HS-5 (cell line): ENCODE results near the gene MCHR1.

Source experiments
- DNase-seq: peaks from one replicate; pipeline ENCODE4 v3.0.0-alpha.2; 2012; ENCODE audit warnings: low read depth

Gene MCHR1, protein sequence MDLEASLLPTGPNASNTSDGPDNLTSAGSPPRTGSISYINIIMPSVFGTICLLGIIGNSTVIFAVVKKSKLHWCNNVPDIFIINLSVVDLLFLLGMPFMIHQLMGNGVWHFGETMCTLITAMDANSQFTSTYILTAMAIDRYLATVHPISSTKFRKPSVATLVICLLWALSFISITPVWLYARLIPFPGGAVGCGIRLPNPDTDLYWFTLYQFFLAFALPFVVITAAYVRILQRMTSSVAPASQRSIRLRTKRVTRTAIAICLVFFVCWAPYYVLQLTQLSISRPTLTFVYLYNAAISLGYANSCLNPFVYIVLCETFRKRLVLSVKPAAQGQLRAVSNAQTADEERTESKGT

DNA sequence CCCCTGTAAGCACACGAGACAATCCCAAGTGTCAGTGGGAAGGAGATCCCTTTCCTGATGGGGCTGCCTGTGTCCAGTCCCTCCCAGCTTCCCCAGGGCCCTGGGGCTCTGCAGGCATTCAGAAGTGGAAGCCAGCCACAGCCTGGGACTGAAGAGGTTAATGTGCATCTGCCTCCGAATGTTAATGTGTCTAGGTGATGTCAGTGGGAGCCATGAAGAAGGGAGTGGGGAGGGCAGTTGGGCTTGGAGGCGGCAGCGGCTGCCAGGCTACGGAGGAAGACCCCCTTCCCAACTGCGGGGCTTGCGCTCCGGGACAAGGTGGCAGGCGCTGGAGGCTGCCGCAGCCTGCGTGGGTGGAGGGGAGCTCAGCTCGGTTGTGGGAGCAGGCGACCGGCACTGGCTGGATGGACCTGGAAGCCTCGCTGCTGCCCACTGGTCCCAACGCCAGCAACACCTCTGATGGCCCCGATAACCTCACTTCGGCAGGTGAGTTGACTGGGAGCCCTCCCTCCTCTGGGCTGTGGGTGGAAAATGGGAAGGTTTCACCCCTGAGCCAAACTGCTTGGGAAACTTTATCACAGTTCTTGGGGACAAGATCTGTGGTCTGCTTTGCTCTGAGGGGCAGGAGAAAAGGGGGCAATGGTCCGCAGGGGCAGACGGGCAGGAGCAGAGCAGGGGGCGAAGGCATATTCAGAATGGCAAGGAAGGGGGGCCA is at the start of gene MCHR1:
MCHR1 (plus strand) TSS at position 236 of the 715 bp plus-strand sequence; CDS start at position 405, 169 bp downstream.
- no peak for DNase-seq

DNA sequence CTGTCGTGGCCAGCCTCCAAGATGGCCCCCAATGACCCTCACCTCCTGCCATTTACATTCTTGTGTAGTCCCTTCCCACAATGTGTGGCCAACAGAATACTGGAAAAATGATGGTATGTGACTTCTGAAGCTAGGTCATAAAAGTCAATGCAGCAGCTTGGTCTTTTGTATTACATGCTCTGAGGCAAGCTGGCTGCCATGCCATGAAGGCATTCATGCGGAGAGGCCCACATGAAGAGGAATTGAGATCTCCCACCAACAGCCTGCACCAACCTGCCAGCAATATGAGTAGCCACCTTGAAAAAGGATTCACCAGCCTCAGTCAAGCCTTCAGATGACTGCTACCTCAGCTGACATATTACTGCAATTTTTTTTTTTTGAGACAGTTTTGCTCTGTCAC is 47.4 kb upstream of the MCHR1 start:
- no peak for DNase-seq

DNA sequence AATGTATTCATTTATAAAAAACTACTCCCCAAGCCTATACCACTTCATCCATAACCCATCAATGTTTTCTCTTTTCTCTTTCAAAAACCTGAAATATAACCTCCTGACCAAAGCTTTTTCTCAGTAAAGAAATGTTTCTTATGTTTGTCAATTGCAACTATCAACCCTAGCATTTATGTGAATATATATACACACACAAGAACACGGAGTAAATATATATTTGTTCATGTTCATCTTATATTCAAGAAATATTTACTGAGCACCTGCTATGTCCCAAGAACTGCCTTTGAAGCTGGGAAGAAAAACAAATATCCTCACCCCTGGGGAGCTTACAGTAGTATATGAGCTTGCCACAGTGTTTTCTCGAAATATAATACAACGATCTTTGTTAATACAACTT is 46.2 kb upstream of the MCHR1 start:
- no peak for DNase-seq

DNA sequence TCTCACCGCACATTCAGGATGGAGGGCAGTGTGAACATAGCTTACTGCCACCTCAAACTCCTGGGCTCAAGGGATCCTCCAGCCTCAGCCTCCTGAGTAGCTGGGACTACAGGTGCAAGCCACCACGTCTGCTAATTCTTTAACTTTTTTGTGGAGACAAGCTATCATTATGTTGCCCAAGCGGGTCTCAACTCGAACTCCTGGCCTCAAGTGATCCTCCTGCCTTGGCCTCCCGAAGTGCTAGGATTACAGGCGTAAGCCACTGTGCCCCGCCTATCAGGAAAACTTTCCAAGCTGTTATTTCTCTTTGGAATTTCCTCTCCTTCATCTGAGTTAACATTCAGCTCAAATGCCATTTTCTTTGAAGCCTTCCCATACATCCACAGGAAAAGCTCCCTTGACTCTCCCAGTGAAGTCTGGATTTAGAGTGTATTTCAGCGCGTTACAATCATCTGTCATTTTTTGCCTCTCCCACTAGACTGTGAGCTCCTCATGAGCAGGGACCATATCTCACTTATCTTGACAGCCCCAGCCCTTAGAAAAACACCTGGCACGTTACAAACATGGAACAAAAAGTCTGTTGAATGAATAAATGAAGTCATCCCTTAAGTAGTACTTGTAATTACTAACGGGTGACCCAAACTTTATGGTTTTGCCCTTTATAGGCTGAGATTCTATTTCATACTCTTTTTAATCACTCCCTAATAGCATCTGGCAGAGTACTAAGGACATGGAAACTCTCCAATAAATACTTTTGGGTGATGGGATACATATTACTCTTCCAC is 45.0 kb upstream of the MCHR1 start:
- no peak for DNase-seq

DNA sequence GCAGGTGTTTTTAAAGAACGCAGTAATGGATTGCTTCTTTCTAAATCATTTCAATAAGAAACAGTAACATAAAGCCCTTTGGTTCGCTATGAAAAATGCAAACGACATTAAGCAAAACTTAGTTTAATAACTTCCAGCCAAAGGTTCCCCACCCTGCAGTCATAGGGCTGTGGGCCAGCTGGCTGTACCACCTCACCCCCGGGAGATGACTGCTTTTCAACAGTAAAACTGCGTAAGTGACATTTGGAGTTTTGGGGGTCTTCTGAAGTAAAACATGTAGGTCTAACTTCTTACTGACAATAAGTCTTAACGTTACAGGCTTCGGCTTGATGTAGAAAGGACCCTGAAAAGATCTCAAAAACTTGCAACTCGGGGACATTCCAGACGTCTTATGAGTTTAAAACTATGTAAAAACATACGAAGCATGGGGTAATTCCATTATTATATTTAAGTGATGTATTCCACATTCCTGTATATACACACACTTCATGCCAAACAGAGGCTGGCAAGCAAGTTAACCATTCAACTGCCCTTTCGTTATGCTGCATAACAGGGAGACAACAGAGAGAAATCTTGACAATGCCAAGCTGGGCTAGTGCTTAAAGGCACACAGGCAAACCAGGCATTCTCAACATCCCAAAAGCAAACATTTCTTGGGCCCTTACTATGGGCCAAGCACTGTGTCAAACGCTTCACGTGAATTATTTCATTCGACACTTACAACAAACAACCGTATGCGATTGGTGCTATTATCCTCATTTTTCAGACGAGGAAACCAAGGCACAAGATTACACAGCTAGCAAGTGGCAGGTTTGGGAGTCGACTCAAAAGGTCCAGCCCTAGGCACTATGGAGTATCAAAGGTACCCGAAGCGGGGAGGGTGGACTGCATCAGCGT is 44.0 kb upstream of the MCHR1 start:
- no peak for DNase-seq

DNA sequence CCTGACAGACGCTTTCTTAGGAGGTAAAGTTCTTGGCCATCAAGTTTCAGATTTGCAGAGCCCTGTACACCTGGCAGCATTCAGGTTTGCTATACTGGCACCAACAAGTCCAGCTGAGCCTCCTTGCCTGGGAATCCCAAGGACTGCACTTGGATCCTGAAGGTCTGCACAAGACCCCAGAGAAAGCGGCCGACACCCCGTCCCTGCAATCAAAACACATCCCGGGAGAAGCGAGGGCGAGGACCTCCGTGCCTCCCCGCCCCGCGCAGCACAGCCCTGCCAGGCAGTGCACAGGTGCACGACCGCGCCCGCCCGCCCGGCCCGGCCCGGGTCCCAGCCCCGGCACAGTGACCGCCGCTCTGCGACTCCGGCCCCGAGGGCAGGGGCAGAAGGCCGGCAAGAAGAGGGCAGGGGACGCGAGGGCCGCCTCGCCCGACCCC is 43.3 kb upstream of the MCHR1 start:
- DNase-seq, result no peak

DNA sequence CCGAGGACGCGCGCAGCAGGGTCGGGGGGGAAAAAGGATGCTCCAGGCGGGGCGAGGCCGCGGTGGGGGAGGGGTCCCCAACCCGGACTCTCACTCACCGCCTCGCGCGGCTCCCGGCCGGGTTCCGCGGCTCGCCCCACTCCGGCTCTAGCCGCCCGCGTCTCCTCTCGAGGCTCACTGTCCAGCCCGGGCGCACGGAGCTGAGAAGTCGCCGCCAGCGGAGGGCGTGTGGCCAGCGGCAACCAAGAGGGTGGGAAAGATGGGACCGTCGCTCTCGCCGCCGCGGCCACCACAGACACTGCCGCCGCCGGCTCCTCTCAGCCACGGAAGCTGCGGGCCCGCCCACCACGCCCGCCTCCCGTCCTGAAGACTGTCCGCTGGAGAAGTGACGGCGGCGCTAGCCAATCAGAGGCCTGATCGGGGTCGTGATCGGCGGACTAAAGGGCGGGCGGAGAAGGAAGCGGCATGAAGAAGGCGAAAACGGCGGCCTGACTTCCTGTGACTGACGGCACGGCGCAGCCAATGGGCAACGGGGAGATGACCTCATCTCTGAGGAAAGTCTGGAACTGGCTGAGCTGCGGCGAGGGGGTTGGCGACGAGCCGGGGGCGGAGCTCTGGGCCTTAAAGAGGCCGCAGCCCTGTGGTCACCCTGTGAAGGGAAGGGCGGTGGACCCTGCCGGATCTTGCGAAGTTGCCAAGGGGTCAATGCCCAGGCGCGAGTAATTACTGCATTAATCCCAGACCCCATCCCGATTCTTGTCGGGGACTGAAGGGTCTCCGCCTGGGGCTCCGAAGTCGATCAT is 42.7 kb upstream of the MCHR1 start, which contains the start of gene MRTFA:
MRTFA (minus strand) TSS at position 340 of the 803 bp plus-strand sequence.
- DNase-seq, result peak; percentile 99

DNA sequence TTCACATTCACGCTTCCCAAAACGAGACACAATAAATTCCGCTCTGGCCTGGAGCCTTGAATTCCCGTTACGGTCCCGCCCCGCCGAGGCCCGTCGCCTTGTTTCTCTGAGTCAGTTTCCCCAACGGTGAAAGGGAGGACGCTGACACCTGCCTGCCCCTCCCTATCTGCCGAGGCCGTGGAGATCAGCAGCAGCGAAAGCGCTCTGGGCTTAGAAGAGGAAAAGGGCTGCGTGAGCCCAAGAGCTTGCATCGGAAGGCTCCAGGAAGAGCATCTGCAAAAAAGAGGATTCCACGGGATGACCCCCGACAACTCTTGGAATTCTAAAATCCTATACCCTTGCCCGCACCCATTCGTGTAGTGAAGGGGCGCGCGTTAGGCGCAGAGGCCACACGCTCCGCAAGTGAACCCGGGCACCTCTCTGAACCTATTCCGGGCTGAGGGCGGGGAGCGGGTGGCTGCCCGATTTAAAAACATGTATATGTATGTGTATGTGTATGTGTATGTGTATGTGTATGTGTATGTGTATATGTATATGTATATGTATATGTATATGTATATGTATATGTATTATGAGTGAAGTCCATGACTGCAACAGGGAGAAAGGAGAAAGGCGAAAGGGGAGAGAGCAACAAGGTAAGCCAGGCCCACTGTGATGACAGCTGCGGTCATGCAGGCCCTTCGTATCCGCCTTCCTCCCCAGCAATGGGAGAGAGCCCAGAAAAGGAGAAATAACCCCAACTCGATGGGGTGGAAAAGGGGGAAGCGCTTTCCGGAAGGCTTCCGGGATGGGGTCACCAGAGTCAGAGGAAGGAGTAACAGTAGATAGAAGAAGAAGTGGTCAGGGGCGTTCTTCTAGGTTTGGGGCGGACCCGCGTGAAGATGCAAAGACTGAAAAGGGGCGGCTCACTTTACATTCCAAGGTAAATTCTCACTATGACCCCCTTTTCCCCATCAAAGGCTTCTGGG is 41.8 kb upstream of the MCHR1 start:
- DNase-seq, result no peak

DNA sequence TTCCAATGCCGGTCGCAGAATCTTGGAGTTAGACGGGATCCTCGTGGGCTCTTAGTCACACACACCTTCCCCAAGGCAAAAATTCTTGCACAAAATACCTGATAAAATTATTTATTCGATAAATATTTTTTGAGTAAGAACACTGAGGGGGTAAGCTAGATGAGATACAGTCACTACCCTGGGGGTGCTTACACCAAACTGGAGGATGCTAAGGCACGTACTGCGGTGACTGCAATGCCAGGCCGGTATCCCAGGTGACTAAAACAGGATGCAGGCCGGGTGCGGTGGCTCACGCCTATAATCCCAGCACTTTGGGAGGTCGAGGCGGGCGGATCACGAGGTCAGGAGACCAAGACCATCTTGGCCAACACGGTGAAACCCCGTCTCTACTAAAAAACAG is 41.0 kb upstream of the MCHR1 start:
- DNase-seq, result no peak

DNA sequence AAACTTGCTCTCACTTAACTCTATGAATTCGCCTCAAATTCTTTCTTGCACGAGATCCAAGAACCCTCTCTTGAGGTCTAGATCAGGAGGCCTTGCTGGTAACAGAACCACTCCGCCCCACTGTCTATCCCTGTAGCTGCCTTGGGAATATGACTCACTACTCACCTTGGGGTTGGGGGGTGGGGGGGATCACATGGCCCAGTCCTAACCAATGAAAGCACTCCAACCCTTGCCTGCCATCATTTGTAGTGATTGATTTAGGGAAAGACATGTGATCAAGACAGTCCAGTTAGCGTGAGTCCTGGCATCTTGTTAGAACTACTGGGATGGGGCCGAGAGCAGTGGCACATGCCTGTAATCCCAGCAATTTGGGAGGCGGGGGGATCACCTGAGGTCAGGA is 38.0 kb upstream of the MCHR1 start:
- no peak for DNase-seq

DNA sequence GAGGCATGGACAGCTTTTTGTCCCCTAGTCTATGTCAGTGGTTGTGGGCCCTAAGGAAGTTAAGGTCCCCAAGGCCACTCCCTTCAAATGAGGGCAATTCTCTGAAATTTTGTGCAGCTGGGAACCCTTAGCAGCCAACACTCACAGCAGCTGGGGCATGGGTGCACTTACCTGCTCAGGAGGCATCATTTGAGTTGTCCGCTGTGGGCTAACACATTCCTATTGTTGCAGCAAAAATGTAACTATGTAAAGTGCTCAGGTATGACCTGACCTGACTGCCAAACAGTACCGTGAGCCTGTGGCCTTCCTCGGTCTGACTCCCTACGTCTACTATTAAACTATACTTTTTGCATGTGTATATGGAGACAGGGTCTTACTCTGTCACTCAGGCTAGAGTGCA is 37.0 kb upstream of the MCHR1 start:
- DNase-seq, result no peak

DNA sequence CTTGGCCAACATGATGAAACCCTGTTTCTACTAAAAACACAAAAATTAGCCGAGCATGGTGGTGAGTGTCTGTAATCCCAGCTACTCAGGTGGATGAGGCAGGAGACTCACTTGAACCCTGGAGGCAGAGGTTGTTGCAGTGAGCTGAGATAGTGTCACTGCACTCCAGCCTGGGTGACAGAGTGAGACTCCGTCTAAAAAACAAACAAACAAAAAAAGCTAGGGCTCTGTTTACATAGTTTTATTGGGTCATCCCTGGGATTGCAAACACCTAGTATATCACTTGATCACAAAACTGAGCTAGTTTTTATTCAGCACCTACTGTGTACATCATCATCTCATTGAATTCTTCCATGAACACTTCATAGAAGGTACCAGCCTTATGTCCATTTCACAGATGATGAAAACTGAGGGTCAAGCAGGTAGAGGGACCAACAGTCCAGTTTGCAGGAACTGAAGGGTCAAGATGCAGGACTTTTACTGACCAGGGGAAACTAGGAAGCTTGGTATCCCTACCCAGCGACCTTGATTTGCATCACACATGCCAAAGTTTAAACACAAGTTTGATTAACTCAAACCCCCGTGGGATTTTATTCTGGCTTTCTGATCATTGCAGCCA is 33.6 kb upstream of the MCHR1 start:
- DNase-seq, result no peak

DNA sequence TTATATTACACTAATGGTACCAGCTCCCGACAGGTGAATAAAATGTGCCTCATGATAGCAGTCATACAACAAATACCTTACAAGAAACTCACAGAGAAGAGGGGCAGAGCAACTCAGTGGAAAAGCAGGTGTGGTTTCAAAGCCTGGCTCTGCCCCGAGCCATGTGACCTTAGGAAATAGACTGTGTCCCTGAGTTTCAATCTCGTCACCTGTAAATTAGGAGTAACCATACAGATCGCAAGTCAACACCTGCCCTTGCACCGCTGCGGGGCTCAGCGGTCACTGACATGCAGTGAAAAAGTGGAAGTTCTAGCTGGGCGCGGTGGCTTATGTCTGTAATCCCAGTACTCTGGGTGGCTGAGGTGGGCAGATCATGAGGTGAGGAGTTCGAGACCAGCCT is 30.9 kb upstream of the MCHR1 start:
- DNase-seq, result no peak

DNA sequence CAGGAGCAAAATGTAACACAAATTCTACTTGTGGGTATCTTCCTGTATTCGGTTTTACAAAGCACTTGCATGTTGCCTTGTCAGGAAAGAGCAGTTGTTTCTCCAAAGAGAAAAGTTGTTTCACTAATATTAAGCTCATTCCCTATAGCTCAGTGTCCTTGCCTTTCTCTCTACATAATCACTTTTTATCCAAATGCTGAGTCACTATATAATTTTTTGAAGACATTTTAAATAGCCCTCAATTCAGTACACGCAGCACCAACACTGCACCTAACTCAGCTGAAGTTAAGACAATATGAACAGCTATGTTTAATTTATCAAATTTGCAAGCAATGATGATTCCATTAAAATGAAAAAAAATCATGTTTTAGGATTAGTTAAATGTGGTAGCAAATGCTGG is 28.2 kb upstream of the MCHR1 start:
- no peak for DNase-seq

DNA sequence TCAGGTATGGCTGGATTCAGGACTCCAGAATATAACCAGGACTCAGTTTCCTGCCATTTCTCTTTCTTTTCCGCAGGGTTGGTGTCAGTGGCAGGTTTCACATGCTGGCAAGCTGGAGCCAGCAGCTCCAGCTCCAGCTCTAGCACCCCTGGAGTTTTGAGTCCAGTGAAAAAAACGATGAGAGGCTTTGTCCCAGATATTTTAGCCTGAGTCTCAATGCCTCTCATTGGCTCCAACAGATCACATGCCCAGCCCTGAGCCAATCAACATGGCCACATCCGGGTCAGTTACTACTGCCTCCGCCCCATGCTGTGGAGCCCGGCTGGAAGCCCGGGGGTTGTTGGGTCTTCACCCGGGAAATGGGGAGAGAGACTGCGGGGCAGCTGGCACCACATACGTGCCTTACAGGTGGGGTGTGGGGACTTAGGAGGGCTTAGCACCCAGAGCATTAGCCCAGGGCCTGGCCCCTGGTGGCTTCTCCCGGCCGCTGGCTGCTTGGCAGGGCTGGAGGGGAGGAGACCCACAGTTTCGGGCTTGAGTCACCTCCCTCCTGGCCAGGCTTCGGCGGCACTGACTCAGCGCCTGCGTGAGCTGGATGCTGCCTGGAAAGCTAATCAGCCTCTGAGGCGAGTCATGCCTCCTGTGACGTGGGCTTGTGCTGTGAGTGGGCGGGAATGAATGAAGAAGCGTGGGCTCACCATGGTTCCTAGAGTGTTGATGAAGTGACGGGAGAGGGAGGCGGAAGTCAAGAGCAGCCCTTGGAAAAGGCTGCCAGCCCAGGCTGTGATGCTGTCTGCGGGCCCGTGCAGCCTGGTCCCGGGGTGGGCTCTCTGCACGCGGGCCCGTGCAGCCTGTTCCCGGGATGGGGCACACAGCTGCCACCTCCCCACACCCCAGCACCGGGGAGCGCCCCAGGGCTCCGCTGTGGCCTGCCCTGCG is 27.5 kb upstream of the MCHR1 start:
- peak; percentile 96 for DNase-seq

DNA sequence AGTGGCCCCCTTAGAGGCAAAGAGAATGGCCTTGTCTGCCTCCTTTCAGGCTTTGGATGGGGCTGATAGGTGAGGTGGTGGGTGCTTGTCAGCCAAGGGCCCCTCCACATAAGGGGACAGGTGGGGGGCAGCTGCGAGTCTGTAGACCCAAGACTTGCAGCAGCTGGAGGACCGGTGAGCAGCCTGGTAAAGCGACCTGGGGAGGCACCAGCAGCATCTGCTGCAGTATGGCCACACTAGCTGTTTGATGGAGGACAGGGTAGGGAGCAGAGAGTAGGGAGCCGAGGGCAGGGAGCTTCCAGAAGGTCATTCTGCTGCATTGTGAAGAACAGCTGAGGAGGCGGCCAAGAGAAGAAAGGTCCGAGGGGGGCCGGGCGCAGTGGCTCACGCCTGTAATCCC is 25.9 kb upstream of the MCHR1 start:
- DNase-seq, result no peak

DNA sequence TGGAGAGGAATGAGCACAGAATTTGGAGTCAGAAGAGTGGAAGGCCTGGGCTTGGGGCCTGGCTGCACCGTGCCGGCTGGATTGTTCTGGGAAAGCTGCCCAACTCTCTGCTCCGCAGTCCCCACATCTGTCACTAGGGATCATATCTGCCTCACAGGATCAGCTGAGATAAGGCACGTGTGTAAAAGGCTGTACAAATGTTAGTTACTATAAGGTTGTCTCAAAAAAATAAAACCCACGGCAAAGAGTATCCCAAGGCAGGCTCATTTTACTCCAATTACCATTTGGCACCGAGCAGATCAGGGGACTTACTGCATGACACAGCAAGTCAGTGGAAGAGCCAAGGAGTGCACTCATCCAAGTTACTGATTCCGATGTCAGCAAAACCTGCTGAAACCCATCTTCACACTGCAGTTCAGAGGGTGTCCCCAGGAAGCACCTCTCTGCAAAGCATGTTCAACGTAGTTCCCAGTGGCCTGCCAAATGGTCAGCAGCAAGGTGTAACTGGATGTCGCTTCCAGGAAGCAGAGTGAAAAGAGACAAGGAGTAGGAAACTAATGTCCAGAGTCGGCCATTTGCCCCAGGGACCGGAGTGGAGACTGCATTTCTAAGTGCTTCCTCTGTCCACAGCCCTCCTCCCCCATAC is 24.6 kb upstream of the MCHR1 start:
- DNase-seq, result no peak
